Central memory CD8-positive, alpha-beta T cell (primary cell): ENCODE data around the gene USP11.

Experiments
- ATAC-seq: fragments of 150-1000 bp; cut with Tn5 transposase; replicated peaks from 2 replicates; pipeline ENCODE4 v1.10.0; 2022; ENCODE audit warnings: mild to moderate bottlenecking, moderate FRiP score, moderate number of reproducible peaks; ENCODE audit not compliant: poor library complexity, severe bottlenecking; ENCODE audit errors: extremely low read depth
- DNase-seq, 2 donors: peaks; one replicate each; pipeline ENCODE4 v3.0.0; 2021; ENCODE audit warnings: low spot score in 2 of 2
- H3K27ac Mint-ChIP-seq: one replicate; pipeline ENCODE4 v1.8.0; 2022; ENCODE audit warnings: low read depth, mild to moderate bottlenecking, moderate library complexity, mixed read lengths
- H3K27me3 Mint-ChIP-seq: one replicate; pipeline ENCODE4 v1.8.0; 2022; ENCODE audit warnings: mixed read lengths
- H3K36me3 Mint-ChIP-seq: one replicate; pipeline ENCODE4 v1.8.0; 2022; ENCODE audit warnings: mild to moderate bottlenecking, moderate library complexity, mixed read lengths; ENCODE audit not compliant: insufficient read depth
- H3K4me1 Mint-ChIP-seq: one replicate; pipeline ENCODE4 v1.8.0; 2022; ENCODE audit warnings: mixed read lengths
- H3K4me3 Mint-ChIP-seq: one replicate; pipeline ENCODE4 v1.8.0; 2022; ENCODE audit warnings: mild to moderate bottlenecking, moderate library complexity, mixed read lengths
- H3K9me3 Mint-ChIP-seq: one replicate; pipeline ENCODE4 v1.8.0; 2022; ENCODE audit warnings: mixed read lengths

The USP11 gene

GRCh38 chrX:47285836-47286320 is 53.1 kb downstream of the USP11 start:
- Mint-ChIP-seq H3K27ac (peak overlapping the region; percentile 26), H3K36me3 (no peaks in the 10 kb centered on the region), H3K27me3 (no peaks in the 10 kb centered on the region), H3K4me3 (no peak overlapping the region), H3K4me1 (no peaks in the 10 kb centered on the region), H3K9me3 (no peaks in the 10 kb centered on the region)
- DNase-seq: no peak
- no peak for ATAC-seq

GRCh38 chrX:47293106-47293505 is 60.3 kb downstream of the USP11 start:
- DNase-seq (no peak), ATAC-seq (no peak)
- Mint-ChIP-seq H3K4me3 (no peak overlapping the region), H3K36me3 (no peaks in the 10 kb centered on the region), H3K4me1 (no peaks in the 10 kb centered on the region), H3K27ac (no peak overlapping the region), H3K9me3 (no peaks in the 10 kb centered on the region), H3K27me3 (peaks cover 13% of the 10 kb centered on the region)

- DNase-seq (no peak), ATAC-seq (no peak)
- Mint-ChIP-seq H3K27ac (no peak overlapping the region), H3K27me3 (peaks cover 9% of the 10 kb centered on the region), H3K4me3 (no peak overlapping the region), H3K9me3 (no peaks in the 10 kb centered on the region), H3K36me3 (no peaks in the 10 kb centered on the region), H3K4me1 (no peaks in the 10 kb centered on the region)
Measured at GRCh38 chrX:47296766-47297365, 64.1 kb downstream of the USP11 start.

- Mint-ChIP-seq H3K36me3 (no peaks in the 10 kb centered on the region), H3K4me1 (no peaks in the 10 kb centered on the region), H3K27ac (no peak overlapping the region), H3K4me3 (no peak overlapping the region), H3K9me3 (no peaks in the 10 kb centered on the region), H3K27me3 (no peaks in the 10 kb centered on the region)
- DNase-seq: no peak
- no peak for ATAC-seq
Measured at GRCh38 chrX:47297874-47298273, 65.1 kb downstream of the USP11 start.
